HEK293 (cell line): Measurements from ENCODE around the gene GGN.

ENCODE experiments used
- CTCF ChIA-PET: fragments of 350-600 bp; formaldehyde crosslinking; extraction: SDS; loops from one replicate; lab custom pipeline; 2021; ENCODE audit warnings: antibody characterized with exemption; lab: Yijun Ruan, JAX
- POLR2A ChIA-PET: fragments of 300-600 bp; formaldehyde crosslinking; extraction: SDS; loops from one replicate; lab custom pipeline; 2020; ENCODE audit warnings: antibody characterized with exemption, inconsistent platforms; lab: Yijun Ruan, JAX
- H3K27ac ChIP-seq: fragments of 200-500 bp; sonication (Bioruptor generic); 2 replicates; pipeline ENCODE4 v1.5.1; 2014; ENCODE audit warnings: low read depth, low read length, control low read depth, inconsistent platforms; ENCODE audit errors: extremely low read depth
- H3K36me3 ChIP-seq, 2 experiments: fragments of 200-500 bp in 1 of 2; sonication (Bioruptor generic) in 1 of 2; 1 replicate in 1 of 2; 2 replicates in 1 of 2; pipeline ENCODE4 v1.5.1; 2014 to 2017; ENCODE audit warnings: inconsistent platforms in 2 of 2, low read length in 2 of 2; ENCODE audit not compliant: control insufficient read depth in 2 of 2, insufficient read depth in 1 of 2
- H3K4me1 ChIP-seq: fragments of 200-500 bp; sonication (Bioruptor generic); 2 replicates; pipeline ENCODE4 v1.5.1; 2014; ENCODE audit warnings: mild to moderate bottlenecking, low read length, inconsistent platforms; ENCODE audit not compliant: control insufficient read depth, insufficient read depth
- H3K4me3 ChIP-seq: 2 replicates; pipeline ENCODE4 v1.5.1; 2011; ENCODE audit warnings: low read depth, mild to moderate bottlenecking, control low read depth, low read length, moderate library complexity
- H3K9me3 ChIP-seq: fragments of 200-500 bp; sonication (Bioruptor generic); 2 replicates; pipeline ENCODE4 v1.5.1; 2014; ENCODE audit warnings: low read depth, low read length, inconsistent platforms; ENCODE audit not compliant: control insufficient read depth, insufficient read depth
- PRDM2 ChIP-seq: fragments of 450-650 bp; formaldehyde crosslinking; IDR thresholded peaks from 2 replicates; pipeline ENCODE4 v1.5.1; 2016; ENCODE audit warnings: missing biosample characterization, missing genetic modification characterization, borderline replicate concordance
- SCRT1 ChIP-seq: fragments of 450-650 bp; formaldehyde crosslinking; IDR thresholded peaks from 2 replicates; pipeline ENCODE4 v1.5.1; 2016; ENCODE audit warnings: missing biosample characterization, missing genetic modification characterization, borderline replicate concordance
- SCRT2 ChIP-seq: fragments of 450-650 bp; formaldehyde crosslinking; IDR thresholded peaks from 2 replicates; pipeline ENCODE4 v1.5.1; 2016; ENCODE audit warnings: missing biosample characterization, missing genetic modification characterization
- ZFP41 ChIP-seq: fragments of 450-650 bp; formaldehyde crosslinking; IDR thresholded peaks from 2 replicates; pipeline ENCODE4 v1.5.1; 2016; ENCODE audit warnings: missing biosample characterization, missing genetic modification characterization, borderline replicate concordance
- ZNF248 ChIP-seq: fragments of 450-650 bp; formaldehyde crosslinking; IDR thresholded peaks from 2 replicates; pipeline ENCODE4 v1.5.1; 2017; ENCODE audit warnings: missing biosample characterization, missing genetic modification characterization
- ZNF366 ChIP-seq: fragments of 450-650 bp; formaldehyde crosslinking; conservative IDR thresholded peaks from 2 replicates; pipeline ENCODE4 v1.5.1; 2016; ENCODE audit warnings: missing biosample characterization, missing genetic modification characterization
- ZNF404 ChIP-seq: fragments of 450-650 bp; formaldehyde crosslinking; IDR thresholded peaks from 2 replicates; pipeline ENCODE4 v1.5.1; 2017; ENCODE audit warnings: missing biosample characterization, missing genetic modification characterization
- ZNF548 ChIP-seq: fragments of 450-650 bp; formaldehyde crosslinking; IDR thresholded peaks from 2 replicates; pipeline ENCODE4 v1.5.1; 2016; ENCODE audit warnings: missing biosample characterization, missing genetic modification characterization
- ZNF555 ChIP-seq: fragments of 450-650 bp; formaldehyde crosslinking; conservative IDR thresholded peaks from 2 replicates; pipeline ENCODE4 v1.5.1; 2017; ENCODE audit warnings: missing biosample characterization, mild to moderate bottlenecking, missing genetic modification characterization, inconsistent platforms
- ZNF600 ChIP-seq: fragments of 450-650 bp; formaldehyde crosslinking; IDR thresholded peaks from 2 replicates; pipeline ENCODE4 v1.5.1; 2016; ENCODE audit warnings: missing biosample characterization, missing genetic modification characterization
- ZNF621 ChIP-seq: fragments of 450-650 bp; formaldehyde crosslinking; IDR thresholded peaks from 2 replicates; pipeline ENCODE4 v1.5.1; 2017; ENCODE audit warnings: missing biosample characterization, missing genetic modification characterization
- ZNF747 ChIP-seq: fragments of 450-650 bp; formaldehyde crosslinking; IDR thresholded peaks from 2 replicates; pipeline ENCODE4 v1.5.1; 2016; ENCODE audit warnings: missing biosample characterization, missing genetic modification characterization
- TF ChIP-seq, protein P1 (sequence below): fragments of 450-650 bp; formaldehyde crosslinking; IDR thresholded peaks from 2 replicates; pipeline ENCODE4 v1.5.1; 2016; ENCODE audit warnings: missing biosample characterization, missing genetic modification characterization

The GGN gene

DNA sequence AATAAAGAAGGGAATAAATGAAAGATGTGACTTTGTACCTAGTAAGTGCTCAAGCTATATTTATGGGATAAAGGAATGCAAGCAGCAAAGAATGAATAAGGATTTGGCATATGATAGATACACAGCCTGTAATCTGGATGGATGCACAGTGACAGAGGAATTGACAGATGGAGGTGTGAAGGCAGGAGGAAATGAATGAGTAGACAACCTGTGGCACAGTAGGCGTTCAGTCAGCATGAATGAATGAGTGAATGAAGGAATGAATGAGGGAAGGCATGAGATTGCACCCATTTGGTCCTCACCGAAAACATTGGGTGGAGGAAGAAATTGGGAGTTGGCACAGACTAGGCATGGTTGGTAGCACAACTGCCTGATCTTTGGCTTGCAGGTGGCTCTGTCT, 18.2 kb downstream of the GGN start:
- Histone ChIP-seq H3K27ac (no peak overlapping the region), H3K4me1 (peaks cover 6% of the 10 kb centered on the region), H3K4me3 (no peak overlapping the region), H3K36me3 (no peaks in the 10 kb centered on the region), H3K9me3 (no peaks in the 10 kb centered on the region)
- TF ChIP-seq SCRT1 (tag by site-specific recombination) (peak; percentile 69; the same call in 1 of the 2 replicates), ZNF548 (no peak), ZNF404 (tag by site-specific recombination) (no peak), SCRT2 (tag by site-specific recombination) (peak; percentile 61; the same call in 1 of the 2 replicates), ZNF366 (tag by site-specific recombination) (peak; percentile 57), ZNF248 (tag by site-specific recombination) (0 out of 2 replicates have a peak, but pooled peaks have one; percentile 42), ZNF747 (tag by site-specific recombination) (peak; percentile 93; the same call in 1 of the 2 replicates), ZNF621 (no peak)
- ChIA-PET POLR2A (interaction anchor here (1.5 kb wide), 1 partner anchor 18 kb away, joined by 3 read pairs; the partner anchor contains the start of gene GGN), CTCF (interaction anchor here (1.8 kb wide), 1 partner anchor 34 kb away, joined by 5 read pairs; no protein-coding TSS in a partner anchor)

DNA sequence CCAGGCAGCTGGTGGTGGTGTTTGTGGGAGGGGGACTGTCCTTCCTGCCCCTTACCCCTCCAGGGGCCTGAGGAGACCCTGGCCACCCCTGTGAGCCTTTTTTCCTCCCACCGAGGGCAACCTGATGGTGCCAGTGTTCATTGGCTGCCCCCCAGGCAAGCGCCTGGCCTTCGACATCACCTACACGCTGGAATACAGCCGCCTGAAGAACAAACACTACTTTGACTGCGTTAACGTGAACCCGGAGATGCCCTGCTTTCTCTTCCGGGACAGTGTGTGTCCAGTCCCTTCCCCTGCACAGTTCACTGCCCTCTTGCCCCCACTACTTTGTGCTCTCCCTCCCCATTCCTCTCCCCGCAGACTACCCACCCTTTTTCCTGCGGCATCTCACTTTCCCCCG, 20.8 kb downstream of the GGN start:
- TF ChIP-seq, protein P1, sequence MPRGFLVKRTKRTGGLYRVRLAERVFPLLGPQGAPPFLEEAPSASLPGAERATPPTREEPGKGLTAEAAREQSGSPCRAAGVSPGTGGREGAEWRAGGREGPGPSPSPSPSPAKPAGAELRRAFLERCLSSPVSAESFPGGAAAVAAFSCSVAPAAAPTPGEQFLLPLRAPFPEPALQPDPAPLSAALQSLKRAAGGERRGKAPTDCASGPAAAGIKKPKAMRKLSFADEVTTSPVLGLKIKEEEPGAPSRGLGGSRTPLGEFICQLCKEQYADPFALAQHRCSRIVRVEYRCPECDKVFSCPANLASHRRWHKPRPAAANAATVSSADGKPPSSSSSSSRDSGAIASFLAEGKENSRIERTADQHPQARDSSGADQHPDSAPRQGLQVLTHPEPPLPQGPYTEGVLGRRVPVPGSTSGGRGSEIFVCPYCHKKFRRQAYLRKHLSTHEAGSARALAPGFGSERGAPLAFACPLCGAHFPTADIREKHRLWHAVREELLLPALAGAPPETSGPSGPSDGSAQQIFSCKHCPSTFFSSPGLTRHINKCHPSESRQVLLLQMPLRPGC (tag by site-specific recombination) = no peak
- TF ChIP-seq ZNF555 = no peak
- TF ChIP-seq ZFP41 (tag by site-specific recombination) = no peak
- no peak for TF ChIP-seq ZNF600
- TF ChIP-seq PRDM2 (tag by site-specific recombination) = no peak
- Histone ChIP-seq H3K4me1 (peaks cover 5% of the 10 kb centered on the region), H3K9me3 (no peaks in the 10 kb centered on the region), H3K27ac (no peak overlapping the region), H3K36me3 (no peaks in the 10 kb centered on the region; a peak in 1 of 3 replicates), H3K4me3 (no peak overlapping the region)
- POLR2A ChIA-PET = interaction anchor here (1.1 kb wide), 1 partner anchor 30 kb away, joined by 3 read pairs; no protein-coding TSS in a partner anchor
- CTCF ChIA-PET = interaction anchor here (1.4 kb wide), 1 partner anchor 133 kb away, joined by 6 read pairs; no protein-coding TSS in a partner anchor
